Measurements from ENCODE around the gene GAPT.

The GAPT gene

GRCh38 chr5:58460002-58460731 lies 31.1 kb upstream of the GAPT start, which contains the start of gene PLK2 (continued):
- peak; percentile 81 for TF ChIP-seq PRDM10 (tag by site-specific recombination; IDR thresholded peaks at IDR 0.05)
- TF ChIP-seq ZNF776 (tag by site-specific recombination; IDR thresholded peaks at IDR 0.05; ENCODE audit: borderline replicate concordance), result no peak
- TF ChIP-seq ZNF16 (tag by site-specific recombination; IDR thresholded peaks at IDR 0.05; ENCODE audit: low read depth), result no peak
- TF ChIP-seq YY1 (tag by site-specific recombination; IDR thresholded peaks at IDR 0.05), result no peak; the same call in 1 of the 2 replicates
- TF ChIP-seq ZNF571 (tag by site-specific recombination; IDR thresholded peaks at IDR 0.05), result no peak

GRCh38 chr5:58460732-58461286 lies 30.4 kb upstream of the GAPT start:
- H3K4me1 ChIP-seq (ENCODE audit: control insufficient read depth, insufficient read depth, low read length), result no peaks in the 10 kb centered on the region
- peaks cover 7 to 28% of the 10 kb centered on the region in 2 experiments; a peak in 2 of 3 replicates for H3K36me3 ChIP-seq (ENCODE audit: control insufficient read depth in 2 of 2, insufficient read depth in 1 of 2, low read length in 2 of 2)
- H3K9me3 ChIP-seq (ENCODE audit: control insufficient read depth, insufficient read depth, low read depth, low read length), result no peaks in the 10 kb centered on the region
- ChIA-PET POLR2A (interaction anchor here (0.6 to 2.6 kb wide), 24 partner anchors 11 to 1163 kb away, joined by 3 to 18 read pairs (median 4); partner anchors contain the start of gene ACTBL2), CTCF (interaction anchor here (0.5 to 5.9 kb wide), 38 partner anchors 15 to 1167 kb away, joined by 3 to 68 read pairs (median 4); no protein-coding TSS in a partner anchor)
- peak overlapping the region; percentile 98 for H3K4me3 ChIP-seq (ENCODE audit: low read depth, low read length)
- peak overlapping the region; percentile 98 for H3K27ac ChIP-seq (ENCODE audit: extremely low read depth, low read depth, low read length)
- TF ChIP-seq ZNF692 (tag by site-specific recombination; IDR thresholded peaks at IDR 0.05), result 0 out of 2 replicates have a peak, but pooled peaks have one; percentile 8
- no peak; the same call in 1 of the 2 replicates for TF ChIP-seq GLIS2 (tag by site-specific recombination; IDR thresholded peaks at IDR 0.05)
- TF ChIP-seq PRDM4 (tag by site-specific recombination; IDR thresholded peaks at IDR 0.05), result peak; percentile 89
- no peak; the same call in 1 of the 2 replicates for TF ChIP-seq ZIC2 (tag by site-specific recombination; IDR thresholded peaks at IDR 0.05)
- peak; percentile 48; the same call in 1 of the 2 replicates for TF ChIP-seq ZXDB (tag by site-specific recombination; IDR thresholded peaks at IDR 0.05)
- TF ChIP-seq KLF9 (tag by site-specific recombination; IDR thresholded peaks at IDR 0.05; ENCODE audit: low read depth), result no peak
- TF ChIP-seq GLIS1 (tag by site-specific recombination; IDR thresholded peaks at IDR 0.05), result no peak
- TF ChIP-seq ZNF843 (tag by site-specific recombination; IDR thresholded peaks at IDR 0.05), result no peak
- no peak for TF ChIP-seq ZNF19 (tag by site-specific recombination; IDR thresholded peaks at IDR 0.05; ENCODE audit: low read depth)
- 0 out of 2 replicates have a peak, but pooled peaks have one; percentile 16 for TF ChIP-seq RBAK (tag by site-specific recombination; IDR thresholded peaks at IDR 0.05)
- TF ChIP-seq, protein P1, sequence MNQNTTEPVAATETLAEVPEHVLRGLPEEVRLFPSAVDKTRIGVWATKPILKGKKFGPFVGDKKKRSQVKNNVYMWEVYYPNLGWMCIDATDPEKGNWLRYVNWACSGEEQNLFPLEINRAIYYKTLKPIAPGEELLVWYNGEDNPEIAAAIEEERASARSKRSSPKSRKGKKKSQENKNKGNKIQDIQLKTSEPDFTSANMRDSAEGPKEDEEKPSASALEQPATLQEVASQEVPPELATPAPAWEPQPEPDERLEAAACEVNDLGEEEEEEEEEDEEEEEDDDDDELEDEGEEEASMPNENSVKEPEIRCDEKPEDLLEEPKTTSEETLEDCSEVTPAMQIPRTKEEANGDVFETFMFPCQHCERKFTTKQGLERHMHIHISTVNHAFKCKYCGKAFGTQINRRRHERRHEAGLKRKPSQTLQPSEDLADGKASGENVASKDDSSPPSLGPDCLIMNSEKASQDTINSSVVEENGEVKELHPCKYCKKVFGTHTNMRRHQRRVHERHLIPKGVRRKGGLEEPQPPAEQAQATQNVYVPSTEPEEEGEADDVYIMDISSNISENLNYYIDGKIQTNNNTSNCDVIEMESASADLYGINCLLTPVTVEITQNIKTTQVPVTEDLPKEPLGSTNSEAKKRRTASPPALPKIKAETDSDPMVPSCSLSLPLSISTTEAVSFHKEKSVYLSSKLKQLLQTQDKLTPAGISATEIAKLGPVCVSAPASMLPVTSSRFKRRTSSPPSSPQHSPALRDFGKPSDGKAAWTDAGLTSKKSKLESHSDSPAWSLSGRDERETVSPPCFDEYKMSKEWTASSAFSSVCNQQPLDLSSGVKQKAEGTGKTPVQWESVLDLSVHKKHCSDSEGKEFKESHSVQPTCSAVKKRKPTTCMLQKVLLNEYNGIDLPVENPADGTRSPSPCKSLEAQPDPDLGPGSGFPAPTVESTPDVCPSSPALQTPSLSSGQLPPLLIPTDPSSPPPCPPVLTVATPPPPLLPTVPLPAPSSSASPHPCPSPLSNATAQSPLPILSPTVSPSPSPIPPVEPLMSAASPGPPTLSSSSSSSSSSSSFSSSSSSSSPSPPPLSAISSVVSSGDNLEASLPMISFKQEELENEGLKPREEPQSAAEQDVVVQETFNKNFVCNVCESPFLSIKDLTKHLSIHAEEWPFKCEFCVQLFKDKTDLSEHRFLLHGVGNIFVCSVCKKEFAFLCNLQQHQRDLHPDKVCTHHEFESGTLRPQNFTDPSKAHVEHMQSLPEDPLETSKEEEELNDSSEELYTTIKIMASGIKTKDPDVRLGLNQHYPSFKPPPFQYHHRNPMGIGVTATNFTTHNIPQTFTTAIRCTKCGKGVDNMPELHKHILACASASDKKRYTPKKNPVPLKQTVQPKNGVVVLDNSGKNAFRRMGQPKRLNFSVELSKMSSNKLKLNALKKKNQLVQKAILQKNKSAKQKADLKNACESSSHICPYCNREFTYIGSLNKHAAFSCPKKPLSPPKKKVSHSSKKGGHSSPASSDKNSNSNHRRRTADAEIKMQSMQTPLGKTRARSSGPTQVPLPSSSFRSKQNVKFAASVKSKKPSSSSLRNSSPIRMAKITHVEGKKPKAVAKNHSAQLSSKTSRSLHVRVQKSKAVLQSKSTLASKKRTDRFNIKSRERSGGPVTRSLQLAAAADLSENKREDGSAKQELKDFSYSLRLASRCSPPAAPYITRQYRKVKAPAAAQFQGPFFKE (tag by site-specific recombination; IDR thresholded peaks at IDR 0.05; ENCODE audit: borderline replicate concordance), result no peak
- no peak; the same call in 1 of the 2 replicates for TF ChIP-seq ZNF664 (tag by site-specific recombination; IDR thresholded peaks at IDR 0.05)
- TF ChIP-seq, protein P2, sequence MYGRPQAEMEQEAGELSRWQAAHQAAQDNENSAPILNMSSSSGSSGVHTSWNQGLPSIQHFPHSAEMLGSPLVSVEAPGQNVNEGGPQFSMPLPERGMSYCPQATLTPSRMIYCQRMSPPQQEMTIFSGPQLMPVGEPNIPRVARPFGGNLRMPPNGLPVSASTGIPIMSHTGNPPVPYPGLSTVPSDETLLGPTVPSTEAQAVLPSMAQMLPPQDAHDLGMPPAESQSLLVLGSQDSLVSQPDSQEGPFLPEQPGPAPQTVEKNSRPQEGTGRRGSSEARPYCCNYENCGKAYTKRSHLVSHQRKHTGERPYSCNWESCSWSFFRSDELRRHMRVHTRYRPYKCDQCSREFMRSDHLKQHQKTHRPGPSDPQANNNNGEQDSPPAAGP (tag by site-specific recombination; IDR thresholded peaks at IDR 0.05), result peak; percentile 14; the same call in 1 of the 2 replicates
- no peak for TF ChIP-seq ZNF133 (tag by site-specific recombination; IDR thresholded peaks at IDR 0.05)
- TF ChIP-seq ZSCAN16 (tag by site-specific recombination; IDR thresholded peaks at IDR 0.05), result peak; percentile 18; the same call in 1 of the 2 replicates

Data from HEK293 (cell line).